ENCODE results near the gene FRS2.
A peak's percentile ranks its signal among the peaks of the same experiment; 100 is the strongest.

Gene FRS2

DNA sequence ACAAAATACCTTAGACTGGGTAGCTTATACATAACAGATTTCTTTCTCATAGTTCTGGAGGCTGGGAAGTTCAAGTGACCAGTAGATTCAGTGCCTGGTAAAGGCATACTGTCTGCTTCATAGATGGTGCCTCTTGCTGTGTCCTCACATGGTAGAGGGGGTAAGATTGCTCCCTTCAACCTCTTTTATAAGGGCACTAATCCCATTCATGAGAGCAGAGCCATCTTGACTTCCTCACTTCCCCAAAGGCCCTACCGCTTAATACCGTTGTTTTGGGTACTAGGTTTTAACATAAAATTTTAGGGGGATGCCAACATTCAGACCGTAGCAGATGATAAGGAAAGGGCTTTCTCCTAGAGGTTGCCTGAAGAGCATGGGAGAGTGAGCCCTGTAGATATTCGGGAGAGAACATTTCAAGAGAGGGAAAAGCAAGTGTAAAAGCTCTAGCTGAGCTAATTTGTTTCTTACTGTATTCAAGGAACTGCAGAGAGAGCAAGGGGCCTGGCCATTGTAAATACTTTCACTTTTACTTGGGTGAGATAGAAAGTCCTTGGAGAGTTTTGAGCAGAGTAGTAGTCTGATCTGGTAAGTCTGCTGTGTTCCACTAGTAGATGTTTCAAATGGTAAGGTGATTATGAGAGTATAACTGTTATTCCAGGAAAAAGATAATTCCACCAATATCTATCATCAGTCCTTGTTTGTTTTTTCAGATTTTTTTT is 27.3 kb downstream of the FRS2 start:
- no peaks in the 10 kb centered on the region for H3K36me3 Mint-ChIP-seq (ENCODE audit: insufficient read depth)
- DNase-seq (no peak), ATAC-seq (replicated peaks) (peak; percentile 66)
- H3K27me3 Mint-ChIP-seq: no peaks in the 10 kb centered on the region
- H3K27ac Mint-ChIP-seq: peak overlapping the region; percentile 6 to 57
- peaks cover 37 to 59% of the 10 kb centered on the region in 2 donors for H3K4me1 Mint-ChIP-seq (ENCODE audit: low read depth in 2 of 2)
- peak overlapping the region; percentile 7 to 29 for H3K4me3 Mint-ChIP-seq
- H3K9me3 Mint-ChIP-seq: no peaks in the 10 kb centered on the region

DNA sequence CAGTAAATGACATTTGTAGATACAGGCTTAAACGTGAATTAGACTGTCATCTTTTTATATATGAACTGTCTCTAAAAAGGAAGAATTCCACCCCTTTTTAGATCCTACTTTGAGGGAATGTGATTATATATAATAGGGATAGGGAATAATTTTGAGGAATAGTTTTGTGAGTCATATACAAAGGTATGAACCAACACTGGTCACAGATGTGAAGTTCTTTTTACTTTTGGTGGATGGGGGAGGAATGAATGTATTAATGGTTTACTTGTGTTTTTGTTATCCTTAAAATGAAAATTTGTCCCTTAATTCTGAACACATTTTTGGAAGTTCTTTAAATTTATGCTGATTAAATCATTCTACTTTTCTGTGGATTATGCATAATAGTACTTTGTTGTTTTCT is 30.4 kb downstream of the FRS2 start:
- Mint-ChIP-seq H3K4me1 (ENCODE audit: low read depth in 2 of 2) (peaks cover 44 to 58% of the 10 kb centered on the region in 2 donors), H3K4me3 (no peak overlapping the region), H3K27me3 (no peaks in the 10 kb centered on the region), H3K27ac (no peak overlapping the region), H3K36me3 (ENCODE audit: insufficient read depth) (peaks cover 6% of the 10 kb centered on the region), H3K9me3 (no peaks in the 10 kb centered on the region)
- ATAC-seq (replicated peaks) (no peak), DNase-seq (no peak)

DNA sequence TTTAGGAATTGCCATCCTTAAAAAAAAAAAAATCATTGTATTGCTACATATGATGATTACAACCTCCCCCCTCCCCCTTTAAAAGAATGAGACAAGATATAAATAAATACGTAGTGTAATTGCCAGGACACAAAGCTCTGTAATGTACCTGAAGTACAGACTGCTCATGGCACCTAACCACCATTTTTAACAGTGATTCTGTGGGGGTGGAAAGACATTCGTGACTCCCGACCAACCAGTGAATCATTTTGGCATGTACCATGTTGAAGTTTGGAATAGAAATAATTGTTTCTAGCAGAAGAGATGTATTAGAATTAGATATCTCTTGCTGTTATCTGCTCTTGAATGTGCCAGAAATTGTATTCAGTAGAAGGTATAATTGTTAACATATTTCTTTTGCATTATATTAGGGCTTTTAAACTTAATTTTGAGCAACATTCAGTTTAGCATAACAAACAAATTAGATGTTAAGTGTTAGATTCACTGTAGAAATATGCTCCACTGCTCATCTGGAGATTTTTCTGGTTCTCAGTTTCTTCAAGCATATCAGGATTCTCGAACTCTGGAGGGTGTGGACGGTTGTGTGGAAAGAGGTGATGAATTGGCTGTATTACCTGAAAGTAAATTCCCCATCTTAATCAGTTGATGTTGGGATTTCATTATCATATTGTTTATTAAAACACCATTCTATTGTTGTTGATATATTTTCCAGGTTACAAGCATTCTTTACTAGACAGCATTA is 31.1 kb downstream of the FRS2 start:
- H3K4me3 Mint-ChIP-seq: no peak overlapping the region
- no peak for DNase-seq

DNA sequence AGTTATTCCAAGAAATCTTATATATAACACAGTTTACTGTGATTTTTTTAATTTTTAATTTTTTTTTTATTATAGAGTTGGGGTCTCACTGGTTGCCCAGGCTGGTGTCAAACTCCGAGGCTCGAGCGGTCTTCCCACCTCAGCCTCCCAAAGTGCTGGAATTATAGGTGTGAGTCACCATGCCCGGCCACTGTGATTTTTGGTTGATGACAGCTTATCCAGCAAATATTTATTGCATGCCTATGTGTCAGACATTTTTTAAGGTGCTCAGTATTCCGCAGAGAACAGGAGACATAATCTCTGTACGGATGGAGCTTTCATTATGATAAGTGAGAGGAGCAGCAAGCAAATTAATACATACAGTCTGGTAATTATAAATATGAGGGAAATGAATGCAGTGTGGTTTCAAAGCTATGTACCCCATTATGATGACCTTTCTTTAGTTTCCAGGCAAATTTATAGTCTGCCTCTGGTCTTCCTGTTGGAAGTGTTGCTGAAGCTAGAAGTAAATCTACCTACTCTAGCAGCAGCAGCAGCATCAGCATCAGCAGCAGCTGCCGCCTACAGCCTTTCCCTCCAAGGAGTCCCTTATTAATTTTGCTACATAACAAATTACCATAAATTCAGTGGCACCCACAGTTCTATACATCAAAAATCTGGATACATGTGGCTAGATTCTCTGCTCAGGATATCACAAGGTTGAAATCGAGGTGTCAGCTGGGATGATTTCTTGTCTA is 32.3 kb downstream of the FRS2 start:
- H3K9me3 Mint-ChIP-seq: no peaks in the 10 kb centered on the region
- H3K27me3 Mint-ChIP-seq: no peaks in the 10 kb centered on the region
- no peak overlapping the region for H3K4me3 Mint-ChIP-seq
- no peak overlapping the region for H3K27ac Mint-ChIP-seq
- peaks cover 6% of the 10 kb centered on the region for H3K36me3 Mint-ChIP-seq (ENCODE audit: insufficient read depth)
- DNase-seq (no peak), ATAC-seq (replicated peaks) (no peak)
- peaks cover 40 to 48% of the 10 kb centered on the region in 2 donors for H3K4me1 Mint-ChIP-seq (ENCODE audit: low read depth in 2 of 2)

More for the DNA sequence above, 31.1 kb downstream of the FRS2 start:
- ATAC-seq (replicated peaks): no peak
- H3K9me3 Mint-ChIP-seq: no peaks in the 10 kb centered on the region
- no peak overlapping the region for H3K27ac Mint-ChIP-seq
- peaks cover 46 to 54% of the 10 kb centered on the region in 2 donors for H3K4me1 Mint-ChIP-seq (ENCODE audit: low read depth in 2 of 2)
- H3K27me3 Mint-ChIP-seq: no peaks in the 10 kb centered on the region
- H3K36me3 Mint-ChIP-seq (ENCODE audit: insufficient read depth): peaks cover 6% of the 10 kb centered on the region

DNA sequence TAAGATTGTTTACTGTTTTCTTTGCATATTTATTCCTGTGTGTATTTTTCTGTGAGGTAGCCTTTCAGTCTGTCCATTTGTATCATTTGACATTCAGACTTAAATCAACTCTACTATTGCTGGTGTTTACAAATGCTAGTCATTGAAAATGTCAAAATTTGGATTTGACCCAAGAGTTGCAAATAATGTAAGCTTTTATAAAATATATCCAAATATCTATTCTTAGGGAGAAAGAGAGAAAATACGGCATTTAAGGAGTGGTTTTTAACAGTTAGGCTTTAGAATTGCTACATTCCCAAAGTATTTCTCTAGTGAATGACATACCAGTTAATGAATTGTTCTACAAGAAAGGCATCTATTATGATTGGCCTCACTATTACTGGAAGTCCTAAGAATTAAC is 37.9 kb downstream of the FRS2 start:
- peaks cover 6% of the 10 kb centered on the region for H3K36me3 Mint-ChIP-seq (ENCODE audit: insufficient read depth)
- no peaks in the 10 kb centered on the region for H3K9me3 Mint-ChIP-seq
- ATAC-seq (replicated peaks): no peak
- H3K4me1 Mint-ChIP-seq (ENCODE audit: low read depth in 2 of 2): peaks cover 29 to 41% of the 10 kb centered on the region in 2 donors
- no peak for DNase-seq
- H3K27ac Mint-ChIP-seq: peak overlapping the region in 1 of 2 donors; percentile 7
- H3K4me3 Mint-ChIP-seq: no peak overlapping the region
- H3K27me3 Mint-ChIP-seq: no peaks in the 10 kb centered on the region

DNA sequence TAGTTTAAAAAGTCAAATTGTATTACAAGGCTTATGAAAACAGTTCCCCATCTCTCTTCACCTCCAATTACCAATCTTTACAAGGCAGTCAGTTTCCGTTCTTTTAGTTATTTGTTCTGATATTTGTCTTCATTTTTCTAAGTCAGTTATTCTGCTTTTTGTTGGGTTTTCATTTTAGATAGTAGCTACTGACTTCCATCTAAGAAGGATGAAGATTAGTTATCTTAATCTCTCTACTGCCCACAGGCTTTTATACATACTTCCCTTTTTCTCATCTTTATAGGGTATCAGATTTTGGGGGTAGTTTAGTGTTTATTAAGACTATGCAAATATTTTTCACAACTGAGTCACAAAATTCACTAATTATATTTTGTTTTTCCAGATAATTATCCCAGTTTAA is 38.4 kb downstream of the FRS2 start:
- DNase-seq: no peak
- Mint-ChIP-seq H3K36me3 (ENCODE audit: insufficient read depth) (peaks cover 6% of the 10 kb centered on the region), H3K4me3 (no peak overlapping the region), H3K27me3 (no peaks in the 10 kb centered on the region), H3K27ac (peak overlapping the region in 1 of 2 donors; percentile 7), H3K4me1 (ENCODE audit: low read depth in 2 of 2) (peaks cover 26 to 40% of the 10 kb centered on the region in 2 donors), H3K9me3 (no peaks in the 10 kb centered on the region)
- no peak for ATAC-seq (replicated peaks)

DNA sequence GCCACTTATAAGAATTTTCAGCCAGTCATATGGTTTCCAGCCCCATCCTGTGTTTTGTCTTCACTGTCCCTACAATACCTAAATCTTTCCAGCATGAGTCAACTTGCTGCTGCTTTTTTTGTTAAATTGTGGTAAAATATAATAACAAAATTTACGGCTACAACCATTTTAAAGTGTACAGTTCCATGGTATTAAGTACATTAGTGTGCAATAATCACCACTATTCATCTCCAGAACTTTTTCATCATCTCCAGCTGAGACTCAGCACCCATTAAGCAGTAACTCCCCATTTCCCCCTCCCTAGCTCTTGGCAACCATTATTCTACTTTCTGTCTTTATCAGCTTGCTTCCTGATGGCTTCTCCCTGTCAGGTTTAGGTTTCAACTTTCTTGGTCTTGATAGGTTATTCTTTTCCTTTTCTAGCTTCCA is 39.1 kb downstream of the FRS2 start:
- Mint-ChIP-seq H3K27me3 (no peaks in the 10 kb centered on the region), H3K4me3 (no peak overlapping the region), H3K36me3 (ENCODE audit: insufficient read depth) (peaks cover 1% of the 10 kb centered on the region), H3K27ac (no peak overlapping the region), H3K4me1 (ENCODE audit: low read depth in 2 of 2) (peaks cover 29 to 46% of the 10 kb centered on the region in 2 donors), H3K9me3 (no peaks in the 10 kb centered on the region)
- no peak for DNase-seq
- no peak for ATAC-seq (replicated peaks)

DNA sequence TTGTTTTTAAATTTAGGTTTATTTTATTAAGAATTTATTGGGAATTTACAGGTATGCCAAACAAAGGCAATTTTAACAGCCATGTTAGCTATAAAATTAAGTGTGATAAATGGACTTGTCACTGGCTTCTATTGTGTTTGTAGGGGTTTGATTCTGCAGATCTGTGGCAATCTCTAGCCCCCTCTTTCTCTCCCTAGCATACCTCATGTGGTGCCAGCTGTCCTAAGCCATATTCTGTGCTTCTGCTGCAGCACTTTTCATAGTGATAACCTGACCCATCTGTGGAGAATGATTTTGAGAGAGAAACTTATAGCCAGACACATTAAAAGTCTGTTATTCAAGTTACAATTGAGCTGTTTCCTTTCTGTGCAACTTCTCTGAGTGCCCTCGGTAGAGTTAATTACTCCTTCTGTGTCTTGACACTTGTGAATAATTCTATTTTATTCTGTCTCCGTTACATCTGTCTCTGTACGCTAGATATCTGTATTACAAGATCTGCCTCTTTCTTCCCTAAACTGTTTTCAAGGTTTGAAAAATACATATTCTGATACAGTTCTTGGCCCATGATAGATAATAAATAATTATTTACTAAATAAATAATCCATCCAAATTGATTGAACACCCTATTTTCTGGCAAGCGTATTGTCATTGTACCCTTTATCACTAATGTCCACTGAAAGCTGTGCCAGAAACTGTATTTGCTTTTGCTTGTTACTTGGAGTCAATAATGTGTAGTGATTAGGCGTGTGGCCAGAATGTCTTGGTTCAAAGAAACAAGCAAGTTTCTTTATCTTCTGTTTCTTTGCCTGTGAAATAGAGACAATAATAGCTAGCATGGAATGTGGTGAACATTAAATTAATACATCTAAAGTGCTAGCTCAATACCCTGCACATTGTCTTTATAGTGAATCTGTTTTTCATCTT is 40.0 kb downstream of the FRS2 start:
- Mint-ChIP-seq H3K4me3 (no peak overlapping the region), H3K27ac (no peak overlapping the region), H3K27me3 (no peaks in the 10 kb centered on the region), H3K36me3 (ENCODE audit: insufficient read depth) (peaks cover 2% of the 10 kb centered on the region), H3K9me3 (no peaks in the 10 kb centered on the region), H3K4me1 (ENCODE audit: low read depth in 2 of 2) (peaks cover 38 to 54% of the 10 kb centered on the region in 2 donors)
- no peak for ATAC-seq (replicated peaks)
- DNase-seq: no peak

DNA sequence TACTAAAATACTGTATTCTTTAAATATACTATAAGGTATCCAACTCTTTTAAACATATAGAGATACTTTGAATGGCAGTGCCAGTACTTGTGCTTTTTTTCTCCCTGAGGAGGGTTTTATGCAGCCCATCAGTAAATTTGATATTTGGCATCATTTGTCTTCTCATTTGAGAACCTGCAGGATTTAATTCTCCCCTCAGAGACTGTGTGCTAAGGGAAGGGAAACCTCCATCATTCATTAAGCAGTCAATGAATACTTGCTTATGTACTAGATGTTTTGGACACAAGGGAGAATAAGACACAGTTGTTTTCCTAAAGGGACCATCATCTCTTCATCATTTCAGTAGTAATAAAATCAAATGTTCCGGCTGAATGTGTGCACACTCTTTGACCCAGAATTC is 40.8 kb downstream of the FRS2 start:
- Mint-ChIP-seq H3K36me3 (ENCODE audit: insufficient read depth) (peaks cover 2% of the 10 kb centered on the region), H3K4me3 (no peak overlapping the region), H3K27ac (no peak overlapping the region), H3K4me1 (ENCODE audit: low read depth in 2 of 2) (peaks cover 40 to 61% of the 10 kb centered on the region in 2 donors), H3K9me3 (no peaks in the 10 kb centered on the region), H3K27me3 (no peaks in the 10 kb centered on the region)
- DNase-seq (no peak), ATAC-seq (replicated peaks) (no peak)

DNA sequence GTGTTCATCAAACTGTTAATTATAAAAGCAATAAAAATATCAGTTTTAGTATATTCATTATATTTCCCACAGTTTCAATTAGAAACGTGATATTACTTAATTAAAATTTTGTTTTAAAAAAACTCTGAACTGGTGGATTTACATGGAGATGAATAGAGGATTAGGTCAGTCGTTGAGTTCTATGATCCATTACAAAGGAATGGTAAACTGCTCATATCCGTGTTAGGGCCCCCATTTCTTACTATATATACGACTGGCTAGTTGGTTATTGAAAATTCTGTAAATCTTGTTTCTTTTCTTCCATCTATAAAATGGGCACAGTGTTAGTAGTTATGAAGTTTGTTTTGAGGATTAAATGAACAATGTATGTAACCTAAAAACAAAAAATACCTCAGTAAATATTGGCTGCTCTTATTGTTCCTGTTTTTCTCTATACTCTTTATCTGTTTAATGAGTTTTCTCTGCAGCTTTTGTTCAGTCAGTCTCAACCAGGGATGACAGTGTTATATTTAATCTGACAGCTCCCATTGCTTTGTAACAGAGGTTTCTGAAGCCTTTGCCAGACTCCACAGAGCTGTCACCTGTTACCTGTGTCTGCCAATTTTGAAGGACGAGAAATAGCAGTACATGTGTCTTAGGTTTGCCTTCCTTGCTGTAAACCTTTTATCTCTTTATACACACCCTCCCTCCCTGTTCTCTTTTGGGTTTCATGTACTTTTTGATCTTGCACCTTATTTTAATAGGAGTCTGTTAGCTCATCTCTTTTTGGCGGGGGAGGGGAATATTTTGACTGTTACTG is 41.5 kb downstream of the FRS2 start:
- Mint-ChIP-seq H3K27ac (no peak overlapping the region), H3K4me1 (ENCODE audit: low read depth in 2 of 2) (peaks cover 37 to 56% of the 10 kb centered on the region in 2 donors), H3K27me3 (no peaks in the 10 kb centered on the region), H3K4me3 (no peak overlapping the region), H3K36me3 (ENCODE audit: insufficient read depth) (peaks cover 2% of the 10 kb centered on the region), H3K9me3 (no peaks in the 10 kb centered on the region)
- DNase-seq (no peak), ATAC-seq (replicated peaks) (no peak)

DNA sequence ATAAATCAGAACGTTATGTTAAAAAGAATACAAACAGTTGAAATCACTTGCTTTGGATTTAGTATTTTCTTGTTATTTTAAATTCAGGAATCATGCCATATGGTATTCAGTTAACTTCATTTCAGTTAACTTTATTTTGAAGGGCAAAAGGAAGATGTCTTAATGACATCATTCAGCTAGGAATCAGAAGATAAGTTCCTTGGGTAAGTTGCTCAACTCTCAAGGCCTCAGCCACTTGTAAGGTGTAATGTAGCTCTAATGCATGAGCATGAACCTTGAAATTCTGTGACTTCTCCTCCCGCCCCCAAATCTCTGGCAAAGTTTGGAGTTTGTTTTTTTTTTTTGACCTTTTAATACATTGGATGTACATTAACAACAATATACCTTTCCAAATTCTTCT is 42.6 kb downstream of the FRS2 start:
- ATAC-seq (replicated peaks) (no peak), DNase-seq (no peak)
- H3K4me1 Mint-ChIP-seq (ENCODE audit: low read depth in 2 of 2): peaks cover 37 to 56% of the 10 kb centered on the region in 2 donors
- no peaks in the 10 kb centered on the region for H3K27me3 Mint-ChIP-seq
- H3K9me3 Mint-ChIP-seq: no peaks in the 10 kb centered on the region
- H3K4me3 Mint-ChIP-seq: no peak overlapping the region
- H3K27ac Mint-ChIP-seq: no peak overlapping the region
- H3K36me3 Mint-ChIP-seq (ENCODE audit: insufficient read depth): peaks cover 2% of the 10 kb centered on the region

DNA sequence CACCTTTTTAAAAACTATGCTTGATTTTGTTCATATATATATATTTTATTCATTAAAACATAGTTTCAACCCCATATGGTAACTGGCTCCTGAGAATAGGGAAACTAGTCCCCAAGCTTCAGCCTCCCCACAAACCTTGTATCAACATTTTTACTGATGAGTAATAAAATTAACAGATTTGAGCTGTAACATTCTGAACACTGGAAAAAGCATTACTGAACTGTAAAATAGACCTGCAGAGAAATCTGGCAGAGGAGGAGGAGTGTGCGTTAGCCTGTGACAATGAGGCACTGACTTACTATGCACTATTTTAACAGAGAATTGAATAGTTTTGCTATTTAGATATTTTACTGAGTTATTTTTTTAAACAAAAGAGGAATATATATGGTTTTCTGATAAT is 43.1 kb downstream of the FRS2 start:
- DNase-seq (no peak), ATAC-seq (replicated peaks) (no peak)
- H3K4me3 Mint-ChIP-seq: no peak overlapping the region
- H3K36me3 Mint-ChIP-seq (ENCODE audit: insufficient read depth): peaks cover 2% of the 10 kb centered on the region
- H3K27ac Mint-ChIP-seq: no peak overlapping the region
- no peaks in the 10 kb centered on the region for H3K27me3 Mint-ChIP-seq
- H3K9me3 Mint-ChIP-seq: no peaks in the 10 kb centered on the region
- peaks cover 37 to 58% of the 10 kb centered on the region in 2 donors for H3K4me1 Mint-ChIP-seq (ENCODE audit: low read depth in 2 of 2)
